Measurements from ENCODE around the gene NRP2. TPM values are rescaled to one million over a fixed set of nuclear protein-coding genes. Genes with fewer than 3 reads are reported as not detected.

The NRP2 gene
- total and polyA plus RNA-seq, 4 donors = 3.8 to 17.7 (median 12.2) TPM

DNA sequence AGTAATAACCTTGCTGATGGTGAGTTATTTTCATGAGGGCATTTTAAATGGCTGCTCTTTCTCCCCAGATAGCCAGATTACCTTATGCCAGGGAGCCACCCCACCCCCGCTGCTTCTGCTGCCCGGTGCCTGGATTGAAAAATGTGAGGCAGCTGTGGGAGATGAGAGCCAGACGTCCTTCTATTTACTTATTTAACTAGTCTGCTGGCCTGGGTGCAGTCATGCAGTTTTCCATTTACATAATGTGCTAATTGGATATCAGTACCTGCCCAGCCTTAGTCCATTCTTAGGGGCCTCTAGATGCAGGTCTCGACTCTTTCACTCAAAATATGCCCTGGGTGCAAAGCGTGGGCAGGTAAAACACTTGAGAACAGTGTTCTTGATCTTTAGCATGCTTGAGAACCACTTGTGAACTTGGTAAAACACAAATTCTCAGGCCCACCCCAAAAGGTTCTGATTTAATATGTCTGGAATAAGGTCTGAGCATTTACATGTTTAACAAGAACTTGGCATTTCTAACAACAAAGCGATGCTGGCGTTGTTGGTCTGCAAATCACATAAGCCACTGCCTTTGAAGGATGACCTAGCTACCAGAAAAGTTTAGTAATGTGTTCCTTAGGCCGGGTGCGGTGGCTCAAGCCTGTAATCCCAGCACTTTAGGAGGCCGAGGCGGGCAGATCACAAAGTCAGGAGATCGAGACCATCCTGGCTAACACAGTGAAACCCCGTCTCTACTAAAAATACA is 154.3 kb downstream of the NRP2 start:
- H3K27ac ChIP-seq (ENCODE audit: low read depth in 1 of 2, low read length in 2 of 2) = no peak overlapping the region
- no peak for TF ChIP-seq GABPA (IDR thresholded peaks at IDR 0.05 in 1 of 2, conservative IDR thresholded peaks at IDR 0.05 in 1 of 2)
- TF ChIP-seq RXRA (IDR thresholded peaks at IDR 0.05) = no peak
- TF ChIP-seq HNF4A (conservative IDR thresholded peaks at IDR 0.05) = no peak
- TF ChIP-seq HNF4G (IDR thresholded peaks at IDR 0.05) = no peak
- no peak for TF ChIP-seq SP1 (IDR thresholded peaks at IDR 0.05)
- TF ChIP-seq EGR1 (IDR thresholded peaks at IDR 0.05; ENCODE audit: low read depth in 2 of 2) = no peak
- TF ChIP-seq, protein P1, sequence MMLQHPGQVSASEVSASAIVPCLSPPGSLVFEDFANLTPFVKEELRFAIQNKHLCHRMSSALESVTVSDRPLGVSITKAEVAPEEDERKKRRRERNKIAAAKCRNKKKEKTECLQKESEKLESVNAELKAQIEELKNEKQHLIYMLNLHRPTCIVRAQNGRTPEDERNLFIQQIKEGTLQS (IDR thresholded peaks at IDR 0.05) = no peak
- no peak for TF ChIP-seq NR2F2 (IDR thresholded peaks at IDR 0.05)
- TF ChIP-seq FOXA2 (IDR thresholded peaks at IDR 0.05) = no peak
- TF ChIP-seq, protein P2, sequence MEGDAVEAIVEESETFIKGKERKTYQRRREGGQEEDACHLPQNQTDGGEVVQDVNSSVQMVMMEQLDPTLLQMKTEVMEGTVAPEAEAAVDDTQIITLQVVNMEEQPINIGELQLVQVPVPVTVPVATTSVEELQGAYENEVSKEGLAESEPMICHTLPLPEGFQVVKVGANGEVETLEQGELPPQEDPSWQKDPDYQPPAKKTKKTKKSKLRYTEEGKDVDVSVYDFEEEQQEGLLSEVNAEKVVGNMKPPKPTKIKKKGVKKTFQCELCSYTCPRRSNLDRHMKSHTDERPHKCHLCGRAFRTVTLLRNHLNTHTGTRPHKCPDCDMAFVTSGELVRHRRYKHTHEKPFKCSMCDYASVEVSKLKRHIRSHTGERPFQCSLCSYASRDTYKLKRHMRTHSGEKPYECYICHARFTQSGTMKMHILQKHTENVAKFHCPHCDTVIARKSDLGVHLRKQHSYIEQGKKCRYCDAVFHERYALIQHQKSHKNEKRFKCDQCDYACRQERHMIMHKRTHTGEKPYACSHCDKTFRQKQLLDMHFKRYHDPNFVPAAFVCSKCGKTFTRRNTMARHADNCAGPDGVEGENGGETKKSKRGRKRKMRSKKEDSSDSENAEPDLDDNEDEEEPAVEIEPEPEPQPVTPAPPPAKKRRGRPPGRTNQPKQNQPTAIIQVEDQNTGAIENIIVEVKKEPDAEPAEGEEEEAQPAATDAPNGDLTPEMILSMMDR (IDR thresholded peaks at IDR 0.05; ENCODE audit: low read depth, low read length, missing input control) = no peak
- TF ChIP-seq FOXA1 (IDR thresholded peaks at IDR 0.05) = no peak
- TF ChIP-seq, protein P3, sequence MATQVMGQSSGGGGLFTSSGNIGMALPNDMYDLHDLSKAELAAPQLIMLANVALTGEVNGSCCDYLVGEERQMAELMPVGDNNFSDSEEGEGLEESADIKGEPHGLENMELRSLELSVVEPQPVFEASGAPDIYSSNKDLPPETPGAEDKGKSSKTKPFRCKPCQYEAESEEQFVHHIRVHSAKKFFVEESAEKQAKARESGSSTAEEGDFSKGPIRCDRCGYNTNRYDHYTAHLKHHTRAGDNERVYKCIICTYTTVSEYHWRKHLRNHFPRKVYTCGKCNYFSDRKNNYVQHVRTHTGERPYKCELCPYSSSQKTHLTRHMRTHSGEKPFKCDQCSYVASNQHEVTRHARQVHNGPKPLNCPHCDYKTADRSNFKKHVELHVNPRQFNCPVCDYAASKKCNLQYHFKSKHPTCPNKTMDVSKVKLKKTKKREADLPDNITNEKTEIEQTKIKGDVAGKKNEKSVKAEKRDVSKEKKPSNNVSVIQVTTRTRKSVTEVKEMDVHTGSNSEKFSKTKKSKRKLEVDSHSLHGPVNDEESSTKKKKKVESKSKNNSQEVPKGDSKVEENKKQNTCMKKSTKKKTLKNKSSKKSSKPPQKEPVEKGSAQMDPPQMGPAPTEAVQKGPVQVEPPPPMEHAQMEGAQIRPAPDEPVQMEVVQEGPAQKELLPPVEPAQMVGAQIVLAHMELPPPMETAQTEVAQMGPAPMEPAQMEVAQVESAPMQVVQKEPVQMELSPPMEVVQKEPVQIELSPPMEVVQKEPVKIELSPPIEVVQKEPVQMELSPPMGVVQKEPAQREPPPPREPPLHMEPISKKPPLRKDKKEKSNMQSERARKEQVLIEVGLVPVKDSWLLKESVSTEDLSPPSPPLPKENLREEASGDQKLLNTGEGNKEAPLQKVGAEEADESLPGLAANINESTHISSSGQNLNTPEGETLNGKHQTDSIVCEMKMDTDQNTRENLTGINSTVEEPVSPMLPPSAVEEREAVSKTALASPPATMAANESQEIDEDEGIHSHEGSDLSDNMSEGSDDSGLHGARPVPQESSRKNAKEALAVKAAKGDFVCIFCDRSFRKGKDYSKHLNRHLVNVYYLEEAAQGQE (IDR thresholded peaks at IDR 0.05) = no peak
- no peak for TF ChIP-seq TAF1 (conservative IDR thresholded peaks at IDR 0.05)
- TF ChIP-seq, protein P4, sequence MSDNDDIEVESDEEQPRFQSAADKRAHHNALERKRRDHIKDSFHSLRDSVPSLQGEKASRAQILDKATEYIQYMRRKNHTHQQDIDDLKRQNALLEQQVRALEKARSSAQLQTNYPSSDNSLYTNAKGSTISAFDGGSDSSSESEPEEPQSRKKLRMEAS (IDR thresholded peaks at IDR 0.05) = no peak
- TF ChIP-seq JUND (IDR thresholded peaks at IDR 0.05) = no peak
- TF ChIP-seq, protein P5, sequence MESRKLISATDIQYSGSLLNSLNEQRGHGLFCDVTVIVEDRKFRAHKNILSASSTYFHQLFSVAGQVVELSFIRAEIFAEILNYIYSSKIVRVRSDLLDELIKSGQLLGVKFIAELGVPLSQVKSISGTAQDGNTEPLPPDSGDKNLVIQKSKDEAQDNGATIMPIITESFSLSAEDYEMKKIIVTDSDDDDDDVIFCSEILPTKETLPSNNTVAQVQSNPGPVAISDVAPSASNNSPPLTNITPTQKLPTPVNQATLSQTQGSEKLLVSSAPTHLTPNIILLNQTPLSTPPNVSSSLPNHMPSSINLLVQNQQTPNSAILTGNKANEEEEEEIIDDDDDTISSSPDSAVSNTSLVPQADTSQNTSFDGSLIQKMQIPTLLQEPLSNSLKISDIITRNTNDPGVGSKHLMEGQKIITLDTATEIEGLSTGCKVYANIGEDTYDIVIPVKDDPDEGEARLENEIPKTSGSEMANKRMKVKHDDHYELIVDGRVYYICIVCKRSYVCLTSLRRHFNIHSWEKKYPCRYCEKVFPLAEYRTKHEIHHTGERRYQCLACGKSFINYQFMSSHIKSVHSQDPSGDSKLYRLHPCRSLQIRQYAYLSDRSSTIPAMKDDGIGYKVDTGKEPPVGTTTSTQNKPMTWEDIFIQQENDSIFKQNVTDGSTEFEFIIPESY (IDR thresholded peaks at IDR 0.05) = no peak
- no peak for TF ChIP-seq YY1 (IDR thresholded peaks at IDR 0.05)
- H3K9me3 ChIP-seq (ENCODE audit: control insufficient read depth in 4 of 4, low read length in 3 of 4) = no peaks in the 10 kb centered on the region
- no peak for DNase-seq (ENCODE audit: low spot score)
- H3K4me3 ChIP-seq (ENCODE audit: low read depth in 1 of 3, low read length in 3 of 3) = no peak overlapping the region
- H3K27me3 ChIP-seq (ENCODE audit: control insufficient read depth in 4 of 4, insufficient read depth in 4 of 4, low read length in 3 of 4) = no peaks in the 10 kb centered on the region
- no peaks in the 10 kb centered on the region for H3K36me3 ChIP-seq (ENCODE audit: control insufficient read depth in 4 of 4, insufficient read depth in 3 of 4, low read depth in 1 of 4, low read length in 3 of 4)
- WGBS = 84% methylated on average over 13 of the region's 13 CpGs
- no peak overlapping the region for H3K9ac ChIP-seq (ENCODE audit: low read depth in 1 of 2, low read length in 2 of 2)
- H3K4me1 ChIP-seq (ENCODE audit: control insufficient read depth in 4 of 4, insufficient read depth in 4 of 4, low read length in 3 of 4) = no peaks in the 10 kb centered on the region
